ENCODE measurements around the gene UBXN6. TPM values are rescaled to one million over a fixed set of nuclear protein-coding genes. Genes with fewer than 3 reads are reported as not detected.

The UBXN6 gene
- total RNA-seq, 4 donors from 2014 or later, result 40.7 to 72.9 (median 50.8) TPM

DNA sequence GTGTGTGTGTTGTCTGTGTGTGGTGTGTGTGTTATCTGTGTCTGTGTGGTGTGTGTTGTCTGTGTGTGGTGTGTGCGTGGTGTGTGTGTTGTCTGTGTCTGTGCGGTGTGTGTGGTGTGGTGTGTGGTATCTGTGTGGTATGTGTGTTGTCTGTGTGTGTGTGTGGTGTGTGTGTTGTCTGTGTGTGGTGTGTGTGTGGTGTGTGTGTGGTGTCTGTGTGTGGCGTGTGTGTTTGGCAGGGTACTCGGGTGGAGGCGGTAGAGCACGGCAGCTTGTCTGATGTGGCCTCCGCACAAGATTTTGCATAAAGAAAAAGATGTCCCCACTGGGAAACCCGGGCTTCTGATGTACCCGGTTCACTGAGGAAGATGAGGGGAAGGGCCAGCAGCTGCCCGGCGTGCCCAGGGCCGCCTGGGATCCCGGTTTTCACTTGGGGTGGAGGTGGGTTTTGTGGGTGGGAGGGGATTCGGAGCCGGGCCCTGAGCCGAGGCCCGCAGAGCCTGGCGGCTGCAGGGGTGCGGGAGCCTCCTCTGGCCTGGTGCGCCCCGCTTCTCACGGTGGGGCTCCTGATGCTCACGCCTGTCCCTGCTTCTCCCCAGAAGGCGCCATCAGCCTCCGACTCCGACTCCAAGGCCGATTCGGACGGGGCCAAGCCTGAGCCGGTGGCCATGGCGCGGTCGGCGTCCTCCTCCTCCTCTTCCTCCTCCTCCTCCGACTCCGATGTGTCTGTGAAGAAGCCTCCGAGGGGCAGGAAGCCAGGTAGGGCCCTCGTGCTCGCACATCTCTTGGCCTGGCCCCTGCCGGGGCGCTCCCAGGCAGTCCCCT is 35.7 kb upstream of the UBXN6 start:
- DNase-seq, result no peak
- WGBS, 2 donors, result 86 to 93% methylated on average over 3 to 8 of the region's 41 CpGs
- no peak for TF ChIP-seq CTCF (IDR thresholded peaks at IDR 0.05)
- no peak for TF ChIP-seq POLR2A (IDR thresholded peaks at IDR 0.05)

DNA sequence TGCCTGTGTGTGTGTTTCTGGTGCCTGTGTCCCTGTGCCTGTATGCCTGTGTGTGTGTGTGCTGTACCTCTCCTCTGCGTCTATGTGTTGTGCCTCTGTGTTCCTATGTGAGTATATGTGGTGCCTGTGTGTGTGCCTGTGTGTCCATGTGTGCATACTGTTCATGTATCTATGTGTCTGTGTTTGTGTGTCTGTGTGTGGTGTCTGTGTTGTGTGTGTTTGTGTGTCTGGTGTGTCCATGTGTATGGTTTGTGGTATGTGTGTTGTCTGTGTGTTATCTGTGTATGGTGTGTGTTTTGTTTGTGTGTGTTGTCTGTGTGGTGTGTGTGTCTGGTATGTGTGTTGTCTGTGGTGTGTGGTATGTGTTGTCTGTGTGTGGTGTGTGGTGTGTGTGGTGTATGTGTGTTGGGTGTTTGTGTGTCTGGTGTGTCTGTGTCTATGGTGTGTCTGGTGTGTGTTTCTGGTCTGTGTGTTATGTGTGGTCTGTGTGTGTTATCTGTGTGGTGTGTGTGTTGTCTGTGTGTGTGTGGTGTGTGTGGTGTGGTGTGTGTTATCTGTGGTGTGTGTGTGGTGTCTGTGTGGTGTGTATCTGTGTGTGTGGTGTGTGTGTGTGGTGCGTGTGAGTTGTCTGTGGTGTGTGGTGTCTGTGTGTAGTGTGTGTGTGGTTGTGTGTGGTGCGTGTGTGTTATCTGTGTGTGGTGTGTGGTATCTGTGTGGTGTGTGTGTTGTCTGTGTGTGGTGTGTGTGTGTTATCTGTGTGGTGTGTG is 34.9 kb upstream of the UBXN6 start:
- Histone ChIP-seq H3K27me3 (no peaks in the 10 kb centered on the region), H3K9me3 (no peaks in the 10 kb centered on the region), H3K36me3 (peaks cover 22 to 92% (median 33%) of the 10 kb centered on the region in 3 donors), H3K4me3 (no peak overlapping the region), H3K4me1 (no peaks in the 10 kb centered on the region), H3K27ac (no peak overlapping the region)
- 100% methylated on average over 2 to 3 of the region's 3 CpGs for WGBS, 2 donors
- DNase-seq, result no peak
- TF ChIP-seq POLR2A (IDR thresholded peaks at IDR 0.05), result no peak
- TF ChIP-seq CTCF (IDR thresholded peaks at IDR 0.05), result no peak
- intact Hi-C loops (cut with DNase I), result no loop called here

More for the DNA sequence above, 35.7 kb upstream of the UBXN6 start:
- no peak overlapping the region for H3K4me3 ChIP-seq
- H3K9me3 ChIP-seq, result no peaks in the 10 kb centered on the region
- no peak overlapping the region for H3K27ac ChIP-seq
- no peaks in the 10 kb centered on the region for H3K4me1 ChIP-seq
- intact Hi-C loops (cut with DNase I), result no loop called here
- H3K27me3 ChIP-seq, result no peaks in the 10 kb centered on the region
- H3K36me3 ChIP-seq, result peaks cover 28 to 92% (median 39%) of the 10 kb centered on the region in 3 donors

DNA sequence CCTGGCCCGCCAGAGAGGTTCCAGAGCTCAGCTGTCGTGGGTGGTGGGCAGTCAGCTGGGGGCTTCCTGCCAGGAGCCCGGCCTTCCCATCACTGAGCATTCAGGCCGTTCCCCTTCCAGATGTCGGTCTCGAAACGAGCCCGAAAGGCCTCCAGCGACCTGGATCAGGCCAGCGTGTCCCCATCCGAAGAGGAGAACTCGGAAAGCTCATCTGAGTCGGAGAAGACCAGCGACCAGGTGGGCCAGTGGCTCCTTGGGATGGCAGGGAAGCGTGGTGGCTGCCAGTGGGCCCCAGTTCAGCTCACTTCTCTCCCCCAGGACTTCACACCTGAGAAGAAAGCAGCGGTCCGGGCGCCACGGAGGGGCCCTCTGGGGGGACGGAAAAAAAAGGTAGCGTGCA is 33.9 kb upstream of the UBXN6 start:
- Histone ChIP-seq H3K27me3 (no peaks in the 10 kb centered on the region), H3K4me1 (no peaks in the 10 kb centered on the region), H3K4me3 (no peak overlapping the region), H3K27ac (no peak overlapping the region), H3K9me3 (no peaks in the 10 kb centered on the region), H3K36me3 (peaks cover 22 to 92% (median 32%) of the 10 kb centered on the region in 3 donors)
- intact Hi-C loops (cut with DNase I), result no loop called here
- 80 to 96% methylated on average over 4 to 5 of the region's 21 CpGs for WGBS, 2 donors
- no peak for DNase-seq
- TF ChIP-seq CTCF (IDR thresholded peaks at IDR 0.05), result no peak
- TF ChIP-seq POLR2A (IDR thresholded peaks at IDR 0.05), result no peak

- H3K36me3 ChIP-seq, result peaks cover 9 to 78% (median 11%) of the 10 kb centered on the region in 3 donors
- 91 to 97% methylated on average over 11 to 21 of the region's 29 CpGs for WGBS, 2 donors
- TF ChIP-seq POLR2A (IDR thresholded peaks at IDR 0.05), result no peak
- TF ChIP-seq CTCF (IDR thresholded peaks at IDR 0.05), result no peak
Observed at GRCh38 chr19:4488496-4488895, 30.9 kb upstream of the UBXN6 start.

DNA sequence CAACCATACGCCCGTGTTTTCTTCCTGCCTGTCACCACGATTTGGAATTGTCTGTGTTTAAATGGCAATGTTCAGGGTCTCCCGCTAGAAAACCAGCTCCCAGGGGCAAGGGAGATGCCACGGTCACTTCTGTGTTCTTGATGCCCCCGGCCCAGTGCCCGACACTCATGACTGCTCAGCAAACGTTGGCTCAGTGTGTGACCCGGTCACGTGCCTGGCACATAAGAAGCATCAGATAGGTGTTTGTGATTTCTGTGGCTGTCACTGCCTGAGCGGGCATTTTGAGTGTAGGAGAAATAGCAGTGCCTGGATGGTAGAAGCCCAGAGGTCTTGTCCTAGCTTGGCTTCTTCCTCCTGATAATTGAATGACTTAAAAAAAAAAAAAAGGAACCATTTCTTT is 30.0 kb upstream of the UBXN6 start:
- no peak for DNase-seq
- Histone ChIP-seq H3K27me3 (no peaks in the 10 kb centered on the region), H3K4me1 (no peaks in the 10 kb centered on the region), H3K27ac (no peak overlapping the region), H3K36me3 (peaks cover 4 to 84% (median 9%) of the 10 kb centered on the region in 3 donors), H3K9me3 (no peaks in the 10 kb centered on the region), H3K4me3 (no peak overlapping the region)
- intact Hi-C loops (cut with DNase I), result no loop called here
- 85 to 90% methylated on average over 9 to 10 of the region's 11 CpGs for WGBS, 2 donors
- no peak for TF ChIP-seq CTCF (IDR thresholded peaks at IDR 0.05)
- TF ChIP-seq POLR2A (IDR thresholded peaks at IDR 0.05), result no peak

More at GRCh38 chr19:4488496-4488895, 30.9 kb upstream of the UBXN6 start:
- no peak overlapping the region for H3K27ac ChIP-seq
- H3K9me3 ChIP-seq, result no peaks in the 10 kb centered on the region
- DNase-seq, result no peak
- no peaks in the 10 kb centered on the region for H3K4me1 ChIP-seq
- H3K4me3 ChIP-seq, result no peak overlapping the region
- intact Hi-C loops (cut with DNase I), result no loop called here
- no peaks in the 10 kb centered on the region for H3K27me3 ChIP-seq
